Stimulated activated naive B cell treated with anti-CD40 and anti-IgM and Interleukin-4, amounts not matched to agents 10 μg/mL and 1 μg/mL and 100 μg/mL, for 72 hours (primary cell): ENCODE results near the gene WDR93.

Experiments
- ATAC-seq, 2 donors: fragments of 150-1000 bp; cut with Tn5 transposase; replicated peaks; 2 replicates each; pipeline ENCODE4 v1.10.0; 2021; ENCODE audit warnings: moderate library complexity in 1 of 2
- DNase-seq: peaks from one replicate; pipeline ENCODE4 v3.0.0; 2021
- H3K27ac Mint-ChIP-seq: one replicate; pipeline ENCODE4 v1.8.0; 2022; ENCODE audit warnings: mild to moderate bottlenecking, mixed read lengths
- H3K27me3 Mint-ChIP-seq, 2 donors: one replicate each; pipeline ENCODE4 v1.8.0; 2022; ENCODE audit warnings: mixed read lengths in 2 of 2
- H3K36me3 Mint-ChIP-seq, 2 donors: one replicate each; pipeline ENCODE4 v1.8.0; 2022; ENCODE audit warnings: mixed read lengths in 2 of 2, mild to moderate bottlenecking in 1 of 2
- H3K4me1 Mint-ChIP-seq, 2 donors: one replicate each; pipeline ENCODE4 v1.8.0; 2022; ENCODE audit warnings: mixed read lengths in 2 of 2, mild to moderate bottlenecking in 1 of 2
- H3K4me3 Mint-ChIP-seq, 2 donors: one replicate each; pipeline ENCODE4 v1.8.0; 2022; ENCODE audit warnings: mild to moderate bottlenecking in 2 of 2, mixed read lengths in 2 of 2, moderate library complexity in 1 of 2
- H3K9me3 Mint-ChIP-seq, 2 donors: one replicate each; pipeline ENCODE4 v1.8.0; 2022; ENCODE audit warnings: mixed read lengths in 2 of 2, mild to moderate bottlenecking in 1 of 2

The WDR93 gene

DNA sequence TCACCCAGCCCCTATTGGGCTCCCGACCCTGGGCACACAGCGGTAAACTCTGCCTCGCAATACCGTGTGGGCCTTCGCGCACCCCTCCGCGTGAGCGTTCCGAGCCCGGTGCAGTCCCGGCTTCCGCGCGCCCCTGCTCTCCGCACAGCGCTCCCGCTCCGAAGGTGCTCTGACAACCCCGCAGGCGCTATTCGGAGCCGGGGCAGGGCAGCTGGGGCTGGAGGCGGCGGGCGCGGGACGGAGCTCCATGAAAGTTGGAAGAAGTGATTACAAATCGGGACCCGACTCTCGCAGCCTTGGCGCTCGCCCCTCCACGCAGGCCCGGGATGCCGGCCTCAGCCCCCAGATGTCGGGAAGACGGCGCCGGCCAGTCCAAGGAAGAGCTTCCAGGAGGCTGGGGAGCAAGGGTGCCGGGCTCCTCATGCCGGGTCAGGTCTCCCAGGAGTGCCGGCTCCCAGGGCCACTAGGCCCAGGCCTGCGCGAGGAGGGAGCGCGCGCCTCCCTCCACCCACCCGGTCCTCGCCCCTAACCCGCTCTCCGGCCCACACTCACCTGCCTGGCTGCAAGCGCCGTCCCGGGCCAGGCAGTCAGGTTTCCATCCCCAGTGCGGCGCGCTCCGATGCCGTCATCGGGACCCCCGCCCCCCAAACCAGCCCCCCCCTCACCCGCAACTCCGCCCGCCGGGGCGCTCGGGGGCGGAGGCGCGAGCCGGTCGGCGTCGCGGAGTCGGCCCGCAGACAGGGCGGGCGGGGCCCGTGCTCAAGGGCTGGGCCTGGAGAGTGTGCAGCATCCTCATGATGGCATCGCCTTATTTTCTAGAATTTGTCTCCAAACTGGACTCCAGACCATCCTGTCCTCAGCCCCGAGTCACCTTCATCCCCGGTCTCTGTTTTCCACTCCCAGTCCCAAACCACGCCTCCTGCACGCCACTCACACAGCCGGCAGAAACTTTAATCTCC lies 35.5 kb upstream of the WDR93 start, which contains the start of gene KIF7:
TSS of gene KIF7 (minus strand) at position 621 of the 959 bp plus-strand sequence. CDS start 2,537 bp downstream, outside the sequence.
- no peaks in the 10 kb centered on the region for H3K9me3 Mint-ChIP-seq
- H3K27me3 Mint-ChIP-seq: peaks cover 33 to 65% of the 10 kb centered on the region in 2 donors
- DNase-seq (no peak), ATAC-seq (peak; percentile 69)
- peak within 1 kb of the TSS; percentile 28 for H3K27ac Mint-ChIP-seq
- peaks cover 1 to 6% of the 10 kb centered on the region in 2 donors for H3K36me3 Mint-ChIP-seq
- H3K4me1 Mint-ChIP-seq: peaks cover 10 to 20% of the 10 kb centered on the region in 2 donors
- H3K4me3 Mint-ChIP-seq: peak within 1 kb of the TSS; percentile 83 to 88

DNA sequence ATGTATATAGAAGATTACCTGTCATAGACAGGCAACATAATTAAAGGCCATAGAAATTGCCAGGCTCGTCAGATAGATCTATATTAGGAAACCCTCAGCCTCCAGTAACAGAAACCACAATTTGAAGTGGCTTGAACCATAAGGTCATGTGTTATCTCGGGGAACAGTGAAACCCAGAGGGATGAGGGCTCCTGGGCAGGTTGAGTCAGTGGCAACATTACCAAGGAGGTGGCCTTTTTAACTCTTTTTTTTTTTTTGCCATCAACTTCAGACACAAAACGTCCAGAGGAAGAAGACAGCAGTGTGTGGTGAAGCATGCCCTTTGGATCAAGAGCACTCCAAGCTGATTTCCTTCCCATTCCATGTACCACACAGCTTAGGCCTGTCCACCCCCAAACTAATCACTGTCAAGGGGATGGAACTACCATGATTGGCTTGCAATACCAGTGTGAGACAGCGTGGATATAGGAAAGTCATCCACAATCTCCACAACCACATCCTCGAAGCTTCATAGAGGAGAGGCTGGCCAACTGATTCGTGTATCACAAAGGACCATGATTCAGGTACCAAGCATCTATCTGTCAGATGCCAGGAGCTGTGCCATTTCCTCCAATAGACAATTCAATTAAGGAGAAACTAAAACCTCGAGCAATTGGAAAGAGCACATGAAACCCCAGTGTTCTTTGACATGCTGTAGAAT lies 34.3 kb upstream of the WDR93 start:
- DNase-seq (no peak), ATAC-seq (peak; percentile 46 to 59)
- no peak overlapping the region for H3K4me3 Mint-ChIP-seq
- H3K9me3 Mint-ChIP-seq: peaks cover 0 to 2% of the 10 kb centered on the region in 2 donors
- no peak overlapping the region for H3K27ac Mint-ChIP-seq
- peaks cover 40 to 72% of the 10 kb centered on the region in 2 donors for H3K27me3 Mint-ChIP-seq
- peaks cover 1 to 6% of the 10 kb centered on the region in 2 donors for H3K36me3 Mint-ChIP-seq
- peaks cover 10 to 20% of the 10 kb centered on the region in 2 donors for H3K4me1 Mint-ChIP-seq

DNA sequence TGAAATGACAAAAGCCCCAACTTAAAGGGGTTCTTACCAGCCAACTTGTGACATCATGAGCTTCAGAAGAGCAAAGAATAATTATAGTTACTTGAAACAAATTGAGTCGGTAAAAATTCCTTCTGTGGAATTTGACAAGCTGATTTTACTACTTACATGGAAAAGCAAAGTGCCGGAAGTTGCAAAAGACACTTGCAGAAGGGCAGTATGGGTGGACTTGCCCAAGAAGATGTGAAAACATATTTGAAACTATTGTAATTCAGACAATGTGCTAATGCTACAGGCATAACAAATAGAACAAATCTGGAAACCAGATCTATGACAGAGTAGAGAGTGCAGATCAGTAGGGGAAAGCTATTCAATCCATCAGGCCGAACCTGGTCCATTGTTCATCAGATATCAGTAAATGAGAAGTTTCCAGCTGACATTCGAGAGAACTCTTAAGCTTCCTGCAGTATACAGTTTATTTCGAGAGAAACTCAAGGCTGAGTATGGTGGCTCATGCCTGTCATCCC lies 32.9 kb upstream of the WDR93 start:
- no peak for ATAC-seq
- Mint-ChIP-seq H3K9me3 (peaks cover 0 to 2% of the 10 kb centered on the region in 2 donors), H3K4me3 (no peak overlapping the region), H3K36me3 (peaks cover 1 to 6% of the 10 kb centered on the region in 2 donors), H3K27me3 (peaks cover 48 to 72% of the 10 kb centered on the region in 2 donors), H3K4me1 (peaks cover 10 to 20% of the 10 kb centered on the region in 2 donors), H3K27ac (no peak overlapping the region)
- no peak for DNase-seq

DNA sequence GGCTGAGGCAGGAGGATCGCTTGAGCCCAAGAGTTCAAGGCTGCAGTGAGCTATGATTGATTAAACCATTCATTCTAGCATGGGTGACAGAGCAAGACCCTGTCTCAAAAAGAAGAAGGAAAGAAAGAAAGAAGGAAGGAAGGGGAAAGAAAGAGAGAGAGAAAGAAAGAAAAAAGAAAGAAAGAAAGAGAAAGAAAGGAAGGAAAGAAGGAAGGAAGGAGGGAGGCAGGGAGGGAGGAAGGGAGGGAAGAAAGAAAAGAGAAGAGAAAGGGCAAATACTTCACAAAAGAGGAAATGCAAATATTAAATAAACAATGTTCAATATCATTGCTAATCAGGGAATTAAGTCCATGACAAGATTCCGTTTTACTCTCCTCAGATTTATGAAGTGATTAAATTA lies 31.3 kb upstream of the WDR93 start:
- Mint-ChIP-seq H3K4me1 (peaks cover 9 to 17% of the 10 kb centered on the region in 2 donors), H3K27ac (no peak overlapping the region), H3K27me3 (peaks cover 39 to 69% of the 10 kb centered on the region in 2 donors), H3K4me3 (no peak overlapping the region), H3K9me3 (peaks cover 0 to 2% of the 10 kb centered on the region in 2 donors), H3K36me3 (peaks cover 1 to 5% of the 10 kb centered on the region in 2 donors)
- ATAC-seq: no peak
- DNase-seq: no peak

DNA sequence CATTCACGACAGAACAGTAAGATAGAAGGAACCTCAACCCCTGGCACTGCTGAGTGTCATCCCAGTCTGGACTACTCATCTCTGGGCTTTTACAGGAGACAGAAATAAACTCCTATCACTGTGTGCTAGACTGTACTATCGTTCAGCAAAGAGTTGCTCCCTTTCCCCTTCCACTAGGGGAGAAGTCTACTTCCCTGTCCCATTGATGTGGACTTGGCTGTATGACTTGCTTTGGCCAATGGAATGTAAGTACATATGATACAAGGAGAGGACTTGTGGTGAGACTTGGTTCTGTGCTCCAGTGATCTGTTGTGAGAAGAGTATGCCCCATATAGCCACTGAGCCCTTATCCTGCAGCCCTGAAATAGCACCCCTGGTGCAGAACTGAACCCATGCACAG lies 30.1 kb upstream of the WDR93 start:
- H3K36me3 Mint-ChIP-seq: no peaks in the 10 kb centered on the region
- no peak overlapping the region for H3K27ac Mint-ChIP-seq
- peaks cover 39 to 67% of the 10 kb centered on the region in 2 donors for H3K27me3 Mint-ChIP-seq
- peaks cover 0 to 2% of the 10 kb centered on the region in 2 donors for H3K9me3 Mint-ChIP-seq
- ATAC-seq (no peak), DNase-seq (no peak)
- no peak overlapping the region for H3K4me3 Mint-ChIP-seq
- peaks cover 2 to 13% of the 10 kb centered on the region in 2 donors for H3K4me1 Mint-ChIP-seq

DNA sequence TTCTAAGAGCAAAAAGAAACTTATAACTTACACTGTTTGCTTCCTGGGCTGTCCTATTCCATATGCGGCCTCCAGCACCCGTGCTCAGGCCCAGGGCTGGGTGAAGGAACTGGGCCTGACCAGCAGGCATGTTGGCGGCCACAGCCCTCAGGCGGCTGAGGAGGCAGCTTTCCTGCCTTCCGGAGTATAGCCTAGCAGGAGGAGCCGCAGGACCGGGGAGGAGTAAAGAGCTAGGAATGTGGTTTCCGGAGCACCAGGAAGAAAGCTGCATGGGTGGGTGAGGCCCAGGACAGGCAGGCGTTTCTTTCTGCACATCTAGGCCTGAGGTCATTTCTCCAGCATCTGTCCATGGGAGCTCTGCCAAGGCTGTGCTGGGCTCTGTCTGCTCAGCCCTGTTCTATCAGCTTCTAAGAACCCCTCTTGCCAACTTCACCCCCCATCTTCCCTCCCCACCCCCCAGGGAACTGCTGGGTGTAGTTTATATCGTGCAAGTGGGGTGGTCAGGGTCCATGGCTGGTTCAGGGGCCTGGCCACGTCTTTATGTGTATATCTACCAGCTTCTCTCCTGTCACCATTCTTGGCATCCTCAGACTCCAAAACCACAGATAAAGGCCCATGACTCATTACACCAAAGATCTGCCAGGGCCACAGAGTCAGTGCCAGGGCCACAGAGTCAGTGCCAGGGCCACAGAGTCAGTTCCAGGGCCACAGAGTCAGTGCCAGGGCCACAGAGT lies 27.6 kb upstream of the WDR93 start:
- Mint-ChIP-seq H3K36me3 (no peaks in the 10 kb centered on the region), H3K27me3 (peaks cover 42 to 67% of the 10 kb centered on the region in 2 donors), H3K27ac (no peak overlapping the region), H3K4me3 (no peak overlapping the region), H3K4me1 (peaks cover 0 to 5% of the 10 kb centered on the region in 2 donors), H3K9me3 (peaks cover 0 to 2% of the 10 kb centered on the region in 2 donors)
- ATAC-seq (no peak), DNase-seq (no peak)

DNA sequence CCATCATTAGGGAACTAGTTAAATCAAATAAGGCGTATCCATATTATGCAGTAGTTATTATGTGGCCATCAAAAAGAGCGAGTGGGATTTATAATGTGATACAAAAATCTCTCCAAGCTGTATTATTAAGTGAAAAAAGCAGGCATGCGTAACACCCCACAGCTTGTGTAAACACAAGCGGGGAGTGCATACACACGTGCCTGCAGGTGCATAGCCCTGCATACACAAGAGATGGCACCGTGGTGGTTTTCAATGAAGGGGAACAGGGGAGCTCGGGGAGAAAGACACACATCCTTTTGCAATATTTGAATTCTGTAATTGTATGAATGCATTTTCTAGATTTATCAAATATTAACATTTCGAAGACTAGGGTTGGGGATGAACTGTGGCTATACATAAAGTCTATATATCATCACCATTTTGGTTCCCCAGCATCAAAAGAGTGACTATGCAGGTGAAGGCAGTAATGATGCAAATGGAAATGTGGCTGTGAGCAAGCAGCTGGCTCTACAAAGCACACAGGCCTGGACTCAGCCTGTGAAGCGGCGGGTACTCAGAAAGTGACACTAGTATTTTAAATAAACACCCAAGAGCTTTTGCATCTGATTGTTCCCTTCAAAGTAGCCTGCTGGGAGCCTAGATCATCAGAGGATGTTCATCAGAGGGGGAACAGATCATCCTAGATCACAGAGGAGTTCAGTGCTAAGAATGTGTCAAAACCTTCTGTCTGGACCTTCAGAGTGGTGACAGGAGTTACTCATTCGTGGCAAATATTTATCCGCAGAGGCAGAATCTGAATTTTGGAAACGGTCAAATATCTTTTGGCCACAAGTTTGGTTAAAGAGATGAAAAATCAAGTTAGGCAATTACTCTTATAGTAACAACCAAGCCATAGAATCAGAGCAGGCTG lies 25.9 kb upstream of the WDR93 start:
- peaks cover 0 to 2% of the 10 kb centered on the region in 2 donors for H3K9me3 Mint-ChIP-seq
- H3K4me1 Mint-ChIP-seq: peaks cover 0 to 5% of the 10 kb centered on the region in 2 donors
- H3K4me3 Mint-ChIP-seq: peak overlapping the region; percentile 13 to 39
- no peak for ATAC-seq
- no peak overlapping the region for H3K27ac Mint-ChIP-seq
- H3K27me3 Mint-ChIP-seq: peaks cover 39 to 58% of the 10 kb centered on the region in 2 donors
- DNase-seq: no peak
- H3K36me3 Mint-ChIP-seq: no peaks in the 10 kb centered on the region

DNA sequence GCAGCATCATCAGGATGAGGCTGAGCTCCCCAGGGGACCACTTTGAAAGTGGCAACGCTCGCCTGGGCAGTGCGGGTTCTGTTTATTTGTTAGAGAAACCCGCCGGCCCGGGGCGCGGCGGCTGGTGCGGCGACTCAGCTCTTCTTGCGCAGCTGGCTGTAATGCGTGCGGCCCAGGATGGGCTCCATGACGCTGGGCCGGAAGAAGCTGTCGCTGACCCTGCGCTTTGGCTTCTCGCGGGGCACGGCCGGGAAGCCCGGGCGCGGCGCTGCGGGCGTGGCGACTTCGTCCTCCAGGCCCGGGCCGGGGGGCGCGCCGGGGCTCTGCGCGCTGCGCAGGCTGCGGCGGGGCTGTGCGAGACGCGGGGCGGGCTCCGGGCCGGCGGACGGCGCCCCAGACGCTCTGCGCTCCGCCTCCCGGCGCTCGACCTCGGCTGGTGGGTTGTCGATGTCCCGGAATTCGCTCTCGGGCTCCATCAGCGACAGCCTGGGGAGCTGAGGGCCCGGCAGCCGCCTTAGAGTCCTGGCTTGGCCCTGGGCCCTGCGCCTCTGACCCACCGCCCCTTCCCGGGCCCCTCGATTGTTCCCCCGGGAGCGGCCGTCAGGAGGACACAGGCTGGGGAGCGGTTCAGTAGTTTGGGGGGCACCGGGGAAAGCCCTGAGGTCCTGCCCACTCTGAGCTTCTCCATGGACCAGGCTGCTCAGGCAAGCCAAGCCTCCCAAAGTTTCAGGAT lies 25.0 kb upstream of the WDR93 start:
- Mint-ChIP-seq H3K4me1 (peaks cover 0 to 5% of the 10 kb centered on the region in 2 donors), H3K4me3 (peak overlapping the region; percentile 29 to 62), H3K36me3 (no peaks in the 10 kb centered on the region), H3K27me3 (peaks cover 34 to 50% of the 10 kb centered on the region in 2 donors), H3K9me3 (no peaks in the 10 kb centered on the region), H3K27ac (no peak overlapping the region)
- DNase-seq (no peak), ATAC-seq (peak; percentile 73 to 84)

DNA sequence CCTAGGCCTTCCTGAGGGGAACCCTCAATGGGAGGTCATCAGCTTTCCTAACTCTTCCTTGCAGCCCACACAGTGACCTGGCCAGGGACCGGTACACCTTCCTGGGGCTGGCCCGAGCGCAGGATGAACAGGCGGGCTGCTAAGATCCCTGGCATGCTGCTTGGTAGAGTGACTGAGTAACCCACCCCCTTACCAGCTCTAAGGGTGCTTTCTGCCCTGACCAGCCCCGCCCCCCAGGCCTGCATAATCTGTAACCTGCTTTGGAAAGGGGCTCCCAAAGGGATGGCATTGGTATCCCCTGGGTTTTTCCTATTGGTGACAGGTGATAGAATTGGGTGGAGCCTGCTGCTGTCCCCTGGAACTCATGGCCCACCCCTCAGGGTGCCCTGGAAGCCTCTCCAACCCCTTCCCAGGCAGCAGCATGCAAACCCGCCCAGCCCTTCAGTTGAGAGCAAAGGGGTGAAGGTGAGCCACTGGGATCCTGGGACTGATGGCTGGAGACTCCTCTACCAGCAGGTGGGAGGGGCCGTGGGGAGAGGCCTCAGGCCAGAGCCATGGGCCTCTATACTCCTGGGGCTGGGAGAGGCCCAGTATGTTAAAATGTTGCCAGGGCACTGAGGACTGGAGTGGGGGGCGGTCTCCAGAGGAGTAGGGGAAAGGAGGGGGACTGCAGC lies 24.3 kb upstream of the WDR93 start:
- H3K27ac Mint-ChIP-seq: no peak overlapping the region
- ATAC-seq: peak in 1 of 2 donors; percentile 30
- no peaks in the 10 kb centered on the region for H3K36me3 Mint-ChIP-seq
- no peaks in the 10 kb centered on the region for H3K9me3 Mint-ChIP-seq
- H3K4me3 Mint-ChIP-seq: peak overlapping the region; percentile 29 to 62
- no peak for DNase-seq
- peaks cover 0 to 5% of the 10 kb centered on the region in 2 donors for H3K4me1 Mint-ChIP-seq
- peaks cover 32 to 48% of the 10 kb centered on the region in 2 donors for H3K27me3 Mint-ChIP-seq

DNA sequence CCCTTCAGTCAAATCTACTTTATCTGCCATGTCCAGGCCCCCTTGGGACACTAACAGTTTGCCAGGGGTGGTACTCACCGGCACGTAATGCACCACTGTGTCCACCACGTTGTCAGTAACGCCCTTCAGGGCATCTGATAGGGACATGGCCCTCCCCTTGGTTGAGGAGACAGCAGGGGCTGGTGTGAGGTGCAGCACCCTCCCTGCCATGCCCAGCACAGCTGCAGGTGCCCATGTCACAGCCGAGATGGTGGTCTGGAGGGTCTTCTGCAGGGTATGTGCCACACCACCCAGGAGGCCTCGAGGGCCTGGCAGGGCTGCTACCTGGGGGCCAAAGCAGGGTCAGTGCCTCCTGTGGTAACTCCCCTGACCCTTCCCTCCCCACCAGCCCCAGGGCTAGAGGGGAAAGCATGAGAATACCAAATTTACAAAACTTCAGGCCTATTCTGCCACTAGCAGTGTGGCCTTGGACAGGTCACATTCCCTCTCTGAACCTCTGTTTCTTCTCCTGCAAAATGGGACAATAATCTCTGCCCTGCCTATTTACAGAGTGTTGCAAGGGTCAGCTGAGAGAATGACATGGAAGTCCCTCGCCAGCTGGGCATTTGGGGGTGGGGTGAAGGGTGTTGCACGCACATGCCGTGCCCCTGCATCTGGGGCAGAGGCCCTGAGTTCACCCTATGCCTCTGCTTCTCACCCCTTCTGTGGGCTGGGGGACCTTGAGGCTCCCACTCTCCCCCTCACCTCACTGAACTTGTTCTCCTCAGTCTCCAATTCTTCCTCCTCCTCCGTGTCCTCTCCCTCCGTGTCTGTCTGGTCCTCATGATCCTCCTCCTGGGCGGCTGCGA lies 23.5 kb upstream of the WDR93 start:
- H3K27me3 Mint-ChIP-seq: peaks cover 30 to 47% of the 10 kb centered on the region in 2 donors
- H3K4me1 Mint-ChIP-seq: peaks cover 0 to 5% of the 10 kb centered on the region in 2 donors
- no peaks in the 10 kb centered on the region for H3K9me3 Mint-ChIP-seq
- no peak for DNase-seq
- no peak overlapping the region for H3K27ac Mint-ChIP-seq
- no peaks in the 10 kb centered on the region for H3K36me3 Mint-ChIP-seq
- H3K4me3 Mint-ChIP-seq: no peak overlapping the region
- ATAC-seq: peak in 1 of 2 donors; percentile 4

DNA sequence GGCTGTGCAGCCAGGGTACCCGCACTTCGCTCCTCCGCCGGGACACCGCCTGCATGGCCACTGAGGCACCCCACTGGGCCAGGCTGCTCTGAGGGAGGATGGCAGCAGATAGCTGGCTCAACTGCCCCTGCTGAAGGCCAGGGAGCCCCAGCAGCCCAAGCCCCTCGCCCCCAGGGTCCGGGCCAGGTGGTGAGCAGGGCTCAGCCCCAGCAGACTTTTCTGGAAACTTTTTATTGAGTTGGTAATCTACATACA lies 23.0 kb upstream of the WDR93 start:
- ATAC-seq (no peak), DNase-seq (no peak)
- no peak overlapping the region for H3K27ac Mint-ChIP-seq
- H3K9me3 Mint-ChIP-seq: no peaks in the 10 kb centered on the region
- peaks cover 25 to 42% of the 10 kb centered on the region in 2 donors for H3K27me3 Mint-ChIP-seq
- no peak overlapping the region for H3K4me3 Mint-ChIP-seq
- H3K4me1 Mint-ChIP-seq: peaks cover 0 to 5% of the 10 kb centered on the region in 2 donors
- no peaks in the 10 kb centered on the region for H3K36me3 Mint-ChIP-seq
